A549 (cell line): Measurements from ENCODE around the gene FZD4. TPM values are rescaled to one million over a fixed set of nuclear protein-coding genes. Genes with fewer than 3 reads are reported as not detected.
A peak's percentile ranks its signal among the peaks of the same experiment; 100 is the strongest.

Source experiments
- ATAC-seq, 2 experiments: fragments of 200-7000 bp in 1 of 2; fragments of >200 bp in 1 of 2; cut with Nextera tagmentation in 1 of 2; cut with Tn5 transposase in 1 of 2; 3 replicates each; pipeline versions ENCODE4 v1.8.0 to v1.9.1; 2018 to 2020; ENCODE audit warnings: mild to moderate bottlenecking in 1 of 2, moderate library complexity in 1 of 2
- CTCF ChIA-PET: fragments of 300-600 bp; sonication (Branson Sonifier 250); formaldehyde crosslinking; extraction: SDS; loops from one replicate; lab custom pipeline; 2021; ENCODE audit warnings: antibody characterized with exemption, inconsistent platforms; lab: Yijun Ruan, JAX
- POLR2A ChIA-PET: fragments of 350-600 bp; formaldehyde crosslinking; extraction: SDS; loops from one replicate; lab custom pipeline; 2021; ENCODE audit warnings: antibody characterized with exemption, inconsistent platforms; lab: Yijun Ruan, JAX
- DNase-seq, 2 experiments: peaks; one replicate each; pipeline versions ENCODE4 v3.0.0 to v3.0.0-alpha.2; 2011 to 2016; ENCODE audit warnings: low read depth in 1 of 2, low spot score in 1 of 2
- FAIRE-seq: peaks from 2 replicates; lab custom pipeline; 2011; peaks lifted over from hg19 to GRCh38; lab: Jason Lieb, UNC
- H3K27ac ChIP-seq, 2 experiments: fragments of >200 bp; sonication (Bioruptor Twin); formaldehyde crosslinking; 3 replicates each; pipeline ENCODE4 v1.5.1; 2016 to 2017
- H3K4me1 ChIP-seq: fragments of >200 bp; sonication (Bioruptor Twin); formaldehyde crosslinking; 3 replicates; pipeline ENCODE4 v1.6.1; 2016
- H3K4me2 ChIP-seq: fragments of >200 bp; sonication (Bioruptor Twin); formaldehyde crosslinking; 3 replicates; pipeline ENCODE4 v1.6.1; 2016
- H3K4me3 ChIP-seq: fragments of >200 bp; sonication (Bioruptor Twin); formaldehyde crosslinking; 3 replicates; pipeline ENCODE4 v1.5.1; 2016
- H3K9me3 ChIP-seq: fragments of >200 bp; sonication (Bioruptor Twin); formaldehyde crosslinking; 3 replicates; pipeline ENCODE4 v1.6.1; 2016
- BCL3 ChIP-seq: fragments of >200 bp; sonication (Bioruptor Twin); formaldehyde crosslinking; IDR thresholded peaks from 3 replicates; pipeline ENCODE4 v1.6.1; 2016
- BHLHE40 ChIP-seq: IDR thresholded peaks from 2 replicates; pipeline ENCODE4 v1.6.1; 2012; ENCODE audit warnings: low read depth, low read length, inconsistent platforms
- CBX2 ChIP-seq: fragments of 200-600 bp; sonication (generic); IDR thresholded peaks from 2 replicates; pipeline ENCODE4 v1.6.1; 2016; ENCODE audit warnings: low read depth, mild to moderate bottlenecking, borderline replicate concordance
- CTCF ChIP-seq: fragments of >200 bp; sonication (Bioruptor Twin); formaldehyde crosslinking; IDR thresholded peaks from 3 replicates; pipeline ENCODE4 v1.5.1; 2016
- EHMT2 ChIP-seq: fragments of 200-600 bp; sonication (generic); IDR thresholded peaks from 2 replicates; pipeline ENCODE4 v1.6.1; 2016; ENCODE audit warnings: antibody characterized with exemption, low read depth, mild to moderate bottlenecking, moderate library complexity
- ELK1 ChIP-seq: fragments of 150-350 bp; IDR thresholded peaks from 2 replicates; pipeline ENCODE4 v1.6.1; 2014; ENCODE audit warnings: low read depth, mild to moderate bottlenecking, low read length
- EP300 ChIP-seq, 2 experiments: fragments of >200 bp; sonication (Bioruptor Twin); formaldehyde crosslinking; IDR thresholded peaks; 2 replicates in 1 of 2; 3 replicates in 1 of 2; pipeline ENCODE4 v1.6.1; 2016 to 2017
- FOSB ChIP-seq: fragments of 250-450 bp; sonication (Bioruptor Pico); IDR thresholded peaks from 2 replicates; pipeline ENCODE4 v1.5.0; 2020; ENCODE audit warnings: mild to moderate bottlenecking, moderate library complexity
- HEYL ChIP-seq: fragments of 250-450 bp; sonication (Bioruptor Pico); IDR thresholded peaks from 2 replicates; pipeline ENCODE4 v1.8.0; 2021; ENCODE audit warnings: mild to moderate bottlenecking, moderate library complexity
- HMGXB4 ChIP-seq: fragments of 250-450 bp; sonication (Bioruptor Pico); IDR thresholded peaks from 2 replicates; pipeline ENCODE4 v1.5.0; 2021; ENCODE audit warnings: mild to moderate bottlenecking, moderate library complexity, borderline replicate concordance
- HOXA7 ChIP-seq: fragments of 250-450 bp; sonication (Bioruptor Pico); IDR thresholded peaks from 2 replicates; pipeline ENCODE4 v1.5.0; 2020; ENCODE audit warnings: mild to moderate bottlenecking, moderate library complexity
- HOXB13 ChIP-seq: fragments of 250-450 bp; sonication (Bioruptor Pico); IDR thresholded peaks from 2 replicates; pipeline ENCODE4 v1.5.0; 2020; ENCODE audit warnings: low read depth, mild to moderate bottlenecking, moderate library complexity
- KDM1A ChIP-seq: fragments of 200-600 bp; sonication (generic); IDR thresholded peaks from 2 replicates; pipeline ENCODE4 v1.6.1; 2016; ENCODE audit warnings: low read depth, mild to moderate bottlenecking
- MAFK ChIP-seq: fragments of 450-650 bp; IDR thresholded peaks from 2 replicates; pipeline ENCODE4 v1.6.1; 2014; ENCODE audit not compliant: partially characterized antibody
- MAX ChIP-seq: IDR thresholded peaks from 2 replicates; pipeline ENCODE4 v1.6.1; 2012
- NPAS2 ChIP-seq: fragments of 250-450 bp; sonication (Bioruptor Pico); IDR thresholded peaks from 2 replicates; pipeline ENCODE4 v1.8.0; 2022; ENCODE audit warnings: mild to moderate bottlenecking, moderate library complexity, borderline replicate concordance
- NR3C1 ChIP-seq: fragments of >200 bp; sonication (Bioruptor Twin); formaldehyde crosslinking; IDR thresholded peaks from 3 replicates; pipeline ENCODE4 v1.6.1; 2017
- PHF8 ChIP-seq: fragments of 200-600 bp; sonication (generic); IDR thresholded peaks from 2 replicates; pipeline ENCODE4 v1.6.1; 2016; ENCODE audit warnings: low read depth, mild to moderate bottlenecking, antibody characterized with exemption, moderate library complexity, borderline replicate concordance
- POLR2AphosphoS2 ChIP-seq: conservative IDR thresholded peaks from 2 replicates; pipeline ENCODE4 v1.6.1; 2012; ENCODE audit warnings: low read length, improper control_type of control experiment, inconsistent platforms
- RCOR1 ChIP-seq: fragments of 150-350 bp; IDR thresholded peaks from 2 replicates; pipeline ENCODE4 v1.6.1; 2014; ENCODE audit warnings: antibody characterized with exemption, low read length, low read depth
- REST ChIP-seq: fragments of 200-600 bp; sonication (generic); IDR thresholded peaks from 2 replicates; pipeline ENCODE4 v1.6.1; 2016; ENCODE audit warnings: antibody characterized with exemption, mild to moderate bottlenecking, moderate library complexity
- RFX5 ChIP-seq: fragments of 450-650 bp; IDR thresholded peaks from 2 replicates; pipeline ENCODE4 v1.7.1; 2014; ENCODE audit warnings: antibody characterized with exemption, mild to moderate bottlenecking, moderate library complexity
- RNF2 ChIP-seq: fragments of 200-600 bp; sonication (generic); IDR thresholded peaks from 2 replicates; pipeline ENCODE4 v1.6.1; 2016; ENCODE audit warnings: low read depth, mild to moderate bottlenecking, antibody characterized with exemption, moderate library complexity, borderline replicate concordance
- SREBF2 ChIP-seq: fragments of 450-650 bp; IDR thresholded peaks from 2 replicates; pipeline ENCODE4 v1.6.1; 2014; ENCODE audit warnings: mild to moderate bottlenecking, moderate library complexity
- TP53 ChIP-seq: fragments of 250-450 bp; sonication (Bioruptor Pico); IDR thresholded peaks from 2 replicates; pipeline ENCODE4 v1.5.0; 2021; ENCODE audit warnings: mild to moderate bottlenecking, moderate library complexity
- WGBS: methylation state at CpG from one replicate; pipeline ENCODE4 v1.1.6; 2017; ENCODE audit errors: missing lambda C conversion rate; 5-methylcytosine and 5-hydroxymethylcytosine counted together
- polyA plus RNA-seq, 4 experiments: library from polyadenylated mRNA; depleted of rRNA in 3 of 4; stranded (reverse); fragments of >200 nt; fragmentation: RNase III in 1 of 4; extraction: RNeasy Plus Mini Kit Qiagen cat#74134 plus additional on column Dnase treatment in 1 of 4; gene quantifications; 2 replicates in 3 of 4; 3 replicates in 1 of 4; pipeline ENCODE4 v1.2.3, GENCODE V29; 2011 to 2017
- TF ChIP-seq, protein P1 (sequence below): fragments of >200 bp; sonication (Bioruptor Twin); formaldehyde crosslinking; IDR thresholded peaks from 2 replicates; pipeline ENCODE4 v1.6.1; 2016
- TF ChIP-seq, protein P2 (sequence below): IDR thresholded peaks from 2 replicates; pipeline ENCODE4 v1.6.1; 2012; ENCODE audit warnings: low read depth, borderline replicate concordance

FZD4 gene
- polyA plus RNA-seq, 2 of the 4 experiments (the other 2 are of a cell fraction): 0.67 to 0.90 TPM

GRCh38 chr11:86954269-86955110 lies 705 bp downstream of the FZD4 start:
- POLR2A ChIA-PET: interaction anchor here (0.9 to 2.6 kb wide), 5 partner anchors 20 to 334 kb away, joined by 3 to 16 read pairs (median 5); partner anchors contain the start of gene TMEM135
- ATAC-seq (peak in 1 of 2 experiments; percentile 9; a peak in 3 of 6 replicates), FAIRE-seq (no peak), DNase-seq (peak; percentile 20 to 33)
- H3K27ac ChIP-seq: peak overlapping the region; percentile 75 to 92
- H3K4me1 ChIP-seq: peaks cover 9% of the 10 kb centered on the region; the same call in 1 of the 3 replicates
- peak overlapping the region; percentile 100 for H3K4me2 ChIP-seq
- H3K9me3 ChIP-seq: no peaks in the 10 kb centered on the region
- CTCF ChIA-PET: interaction anchor here (1.0 to 5.8 kb wide), 10 partner anchors 8 to 335 kb away, joined by 3 to 46 read pairs (median 4); no protein-coding TSS in a partner anchor
- 32% methylated on average over 22 of the region's 43 CpGs for WGBS
- peak overlapping the region; percentile 82 for H3K4me3 ChIP-seq
- TF ChIP-seq RFX5 (no peak), HOXA7 (no peak), REST (no peak), CBX2 (no peak), ELK1 (no peak), EHMT2 (no peak), HMGXB4 (CRISPR knock-in tag) (no peak), MAX (peak; percentile 83), PHF8 (no peak), CTCF (no peak), BCL3 (no peak), SREBF2 (no peak), BHLHE40 (no peak), NR3C1 (no peak), HOXB13 (CRISPR knock-in tag) (no peak), POLR2AphosphoS2 (no peak), RCOR1 (no peak), EP300 (IDR thresholded peaks at IDR 0.05) (no peak), NPAS2 (CRISPR knock-in tag) (no peak), KDM1A (no peak), HEYL (CRISPR knock-in tag) (no peak), TP53 (CRISPR knock-in tag) (0 out of 2 replicates have a peak, but pooled peaks have one; percentile 3), RNF2 (0 out of 2 replicates have a peak, but pooled peaks have one; percentile 67), FOSB (CRISPR knock-in tag) (no peak), MAFK (no peak)
- TF ChIP-seq, protein P1, sequence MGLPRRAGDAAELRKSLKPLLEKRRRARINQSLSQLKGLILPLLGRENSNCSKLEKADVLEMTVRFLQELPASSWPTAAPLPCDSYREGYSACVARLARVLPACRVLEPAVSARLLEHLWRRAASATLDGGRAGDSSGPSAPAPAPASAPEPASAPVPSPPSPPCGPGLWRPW: no peak
- TF ChIP-seq, protein P2, sequence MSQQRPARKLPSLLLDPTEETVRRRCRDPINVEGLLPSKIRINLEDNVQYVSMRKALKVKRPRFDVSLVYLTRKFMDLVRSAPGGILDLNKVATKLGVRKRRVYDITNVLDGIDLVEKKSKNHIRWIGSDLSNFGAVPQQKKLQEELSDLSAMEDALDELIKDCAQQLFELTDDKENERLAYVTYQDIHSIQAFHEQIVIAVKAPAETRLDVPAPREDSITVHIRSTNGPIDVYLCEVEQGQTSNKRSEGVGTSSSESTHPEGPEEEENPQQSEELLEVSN: peak; percentile 90
